SK-N-SH (cell line): ENCODE measurements around the gene DIAPH2. TPM values are rescaled to one million over a fixed set of nuclear protein-coding genes. Genes with fewer than 3 reads are reported as not detected.

Experiments
- CTCF ChIA-PET: fragments of 300-600, 350-600 bp; formaldehyde crosslinking; extraction: SDS; loops from one replicate; lab custom pipeline; 2021; lab: Yijun Ruan, JAX
- POLR2A ChIA-PET: fragments of 350-600 bp; sonication (Branson Sonifier 250); formaldehyde crosslinking; extraction: SDS; loops from one replicate; lab custom pipeline; 2020; ENCODE audit warnings: antibody characterized with exemption, inconsistent platforms; lab: Yijun Ruan, JAX
- DNase-seq: peaks from one replicate; pipeline ENCODE4 v3.0.0; 2012
- H2AFZ ChIP-seq: fragments of 200-600 bp; sonication (generic); 2 replicates; pipeline ENCODE4 v1.8.1; 2016; ENCODE audit warnings: antibody characterized with exemption, mild to moderate bottlenecking, low read depth
- H3F3A ChIP-seq: fragments of 200-600 bp; sonication (generic); replicated peaks from 2 replicates; pipeline ENCODE3; 2016; ENCODE audit warnings: antibody characterized with exemption, mild to moderate bottlenecking; ENCODE audit not compliant: insufficient read depth
- H3K27ac ChIP-seq, 2 experiments: fragments of 200-500 bp in 1 of 2; fragments of 200-600 bp in 1 of 2; sonication (Bioruptor generic) in 1 of 2; sonication (generic), shearing (Covaris generic) in 1 of 2; 2 replicates each; pipeline versions ENCODE4 v1.5.1 to v1.6.1; 2014 to 2016; ENCODE audit warnings: low read depth in 2 of 2, inconsistent platforms in 1 of 2, low read length in 1 of 2, mild to moderate bottlenecking in 1 of 2, mixed read lengths in 1 of 2
- H3K27me3 ChIP-seq: fragments of 200-600 bp; sonication (generic), shearing (Covaris generic); 2 replicates; pipeline ENCODE4 v1.6.1; 2016; ENCODE audit warnings: mixed run types; ENCODE audit not compliant: insufficient read depth
- H3K36me3 ChIP-seq, 2 experiments: fragments of 200-500 bp in 1 of 2; fragments of 200-600 bp in 1 of 2; sonication (Bioruptor generic) in 1 of 2; sonication (generic) in 1 of 2; replicated peaks in 1 of 2; 2 replicates each; pipeline versions ENCODE3 to v1.5.1; 2014 to 2016; ENCODE audit warnings: low read length in 1 of 2, mild to moderate bottlenecking in 1 of 2; ENCODE audit not compliant: insufficient read depth in 2 of 2, control insufficient read depth in 1 of 2
- H3K4me1 ChIP-seq, 2 experiments: fragments of 200-500 bp in 1 of 2; fragments of 200-600 bp in 1 of 2; sonication (Bioruptor generic) in 1 of 2; sonication (generic), shearing (Covaris generic) in 1 of 2; 2 replicates each; pipeline versions ENCODE4 v1.5.1 to v1.6.1; 2014 to 2016; ENCODE audit warnings: low read depth in 1 of 2, low read length in 1 of 2, mixed run types in 1 of 2; ENCODE audit not compliant: insufficient read depth in 2 of 2, control insufficient read depth in 1 of 2
- H3K4me2 ChIP-seq: fragments of 200-600 bp; sonication (generic), shearing (Covaris generic); 2 replicates; pipeline ENCODE4 v1.6.1; 2017; ENCODE audit warnings: mixed run types
- H3K4me3 ChIP-seq, 2 experiments: fragments of 200-500 bp in 1 of 2; fragments of 200-600 bp in 1 of 2; sonication (Bioruptor generic) in 1 of 2; sonication (generic), shearing (Covaris generic) in 1 of 2; 2 replicates each; pipeline versions ENCODE4 v1.5.1 to v1.8.1; 2014 to 2016; ENCODE audit warnings: low read depth in 2 of 2, inconsistent platforms in 1 of 2, low read length in 1 of 2, mild to moderate bottlenecking in 1 of 2, mixed read lengths in 1 of 2, moderate library complexity in 1 of 2
- H3K79me2 ChIP-seq: fragments of 200-600 bp; sonication (generic); 2 replicates; pipeline ENCODE4 v1.8.1; 2017; ENCODE audit warnings: mild to moderate bottlenecking; ENCODE audit not compliant: insufficient read depth
- H3K9ac ChIP-seq: fragments of 200-600 bp; sonication (generic); 2 replicates; pipeline ENCODE4 v1.6.1; 2017; ENCODE audit warnings: mixed run types
- H3K9me2 ChIP-seq: fragments of 200-600 bp; sonication (generic); 2 replicates; pipeline ENCODE4 v1.6.1; 2017; ENCODE audit warnings: mixed run types
- H3K9me3 ChIP-seq: fragments of 200-600 bp; sonication (generic); 2 replicates; pipeline ENCODE4 v1.6.1; 2017; ENCODE audit warnings: mixed run types, mild to moderate bottlenecking, moderate library complexity
- H4K20me1 ChIP-seq: fragments of 200-600 bp; sonication (generic); 2 replicates; pipeline ENCODE4 v1.6.1; 2017; ENCODE audit warnings: mild to moderate bottlenecking, mixed run types; ENCODE audit not compliant: insufficient read depth
- CHD2 ChIP-seq: fragments of 150-350 bp; IDR thresholded peaks from 2 replicates; pipeline ENCODE4 v1.6.1; 2018; ENCODE audit warnings: low read length; ENCODE audit not compliant: partially characterized antibody
- EP300 ChIP-seq, 2 experiments: IDR thresholded peaks; 2 replicates each; pipeline versions ENCODE4 v1.4.0 to v1.6.1; 2012; ENCODE audit warnings: borderline replicate concordance in 1 of 2, low read depth in 1 of 2, low read length in 1 of 2
- GABPA ChIP-seq: IDR thresholded peaks from 2 replicates; pipeline ENCODE4 v1.4.0; 2012; ENCODE audit warnings: low read depth, mild to moderate bottlenecking
- GATA2 ChIP-seq: sonication (generic); formaldehyde crosslinking; IDR thresholded peaks from 2 replicates; pipeline ENCODE4 v1.5.0; 2020; ENCODE audit warnings: mild to moderate bottlenecking, missing genetic modification reagents
- MEF2A ChIP-seq: IDR thresholded peaks from 2 replicates; pipeline ENCODE4 v1.4.0; 2012; ENCODE audit warnings: low read depth, borderline replicate concordance
- NFIC ChIP-seq: IDR thresholded peaks from 2 replicates; pipeline ENCODE4 v1.4.0; 2012; ENCODE audit warnings: borderline replicate concordance
- NRF1 ChIP-seq: IDR thresholded peaks from 2 replicates; pipeline ENCODE4 v1.6.1; 2012; ENCODE audit warnings: low read depth, mild to moderate bottlenecking, low read length
- POLR2AphosphoS5 ChIP-seq: IDR thresholded peaks from 2 replicates; pipeline ENCODE4 v1.6.1; 2012; ENCODE audit warnings: low read depth, low read length
- RCOR1 ChIP-seq: fragments of 150-350 bp; IDR thresholded peaks from 2 replicates; pipeline ENCODE4 v1.6.1; 2017; ENCODE audit warnings: antibody characterized with exemption, low read length
- SIN3A ChIP-seq: IDR thresholded peaks from 2 replicates; pipeline ENCODE4 v1.6.1; 2012; ENCODE audit warnings: low read depth, mild to moderate bottlenecking, low read length, moderate library complexity, borderline replicate concordance
- SMC3 ChIP-seq: IDR thresholded peaks from 2 replicates; pipeline ENCODE4 v1.6.1; 2012; ENCODE audit warnings: low read depth, low read length, improper control_type of control experiment
- TAF1 ChIP-seq: IDR thresholded peaks from 2 replicates; pipeline ENCODE4 v1.6.1; 2012; ENCODE audit warnings: low read depth, mild to moderate bottlenecking, low read length, moderate library complexity, borderline replicate concordance
- TEAD4 ChIP-seq: IDR thresholded peaks from 2 replicates; pipeline ENCODE4 v1.4.0; 2012; ENCODE audit warnings: mild to moderate bottlenecking, borderline replicate concordance; ENCODE audit not compliant: insufficient read depth
- YY1 ChIP-seq: IDR thresholded peaks from 2 replicates; pipeline ENCODE4 v1.4.0; 2012; ENCODE audit warnings: low read depth, mild to moderate bottlenecking
- WGBS: methylation state at CpG from one replicate; pipeline ENCODE4 v1.1.6; 2017; ENCODE audit warnings: low lambda C conversion rate; 5-methylcytosine and 5-hydroxymethylcytosine counted together
- polyA plus RNA-seq, 3 experiments: library from polyadenylated mRNA; depleted of rRNA; stranded (reverse); fragments of >200 nt; gene quantifications; 2 replicates each; pipeline ENCODE4 v1.2.3, GENCODE V29; 2012
- TF ChIP-seq, protein P1 (sequence below): IDR thresholded peaks from 2 replicates; pipeline ENCODE4 v1.4.0; 2012; ENCODE audit warnings: low read depth, borderline replicate concordance
- TF ChIP-seq, protein P2 (sequence below): IDR thresholded peaks from 2 replicates; pipeline ENCODE4; 2012
- TF ChIP-seq, protein P3 (sequence below): fragments of 200-600 bp; sonication (generic); IDR thresholded peaks from 2 replicates; pipeline ENCODE4 v1.6.1; 2017; ENCODE audit warnings: antibody characterized with exemption, mild to moderate bottlenecking, moderate library complexity
- TF ChIP-seq, protein P4 (sequence below): IDR thresholded peaks from 2 replicates; pipeline ENCODE4 v1.4.0; 2012; ENCODE audit warnings: low read depth
- TF ChIP-seq, protein P5 (sequence below): fragments of 150-350 bp; IDR thresholded peaks from 2 replicates; pipeline ENCODE4 v1.6.1; 2017; ENCODE audit warnings: antibody characterized with exemption, low read length, low read depth, borderline replicate concordance

DIAPH2 gene
- polyA plus RNA-seq, 1 of the 3 experiments (the other 2 are of a cell fraction) = 1.1 TPM

DNA sequence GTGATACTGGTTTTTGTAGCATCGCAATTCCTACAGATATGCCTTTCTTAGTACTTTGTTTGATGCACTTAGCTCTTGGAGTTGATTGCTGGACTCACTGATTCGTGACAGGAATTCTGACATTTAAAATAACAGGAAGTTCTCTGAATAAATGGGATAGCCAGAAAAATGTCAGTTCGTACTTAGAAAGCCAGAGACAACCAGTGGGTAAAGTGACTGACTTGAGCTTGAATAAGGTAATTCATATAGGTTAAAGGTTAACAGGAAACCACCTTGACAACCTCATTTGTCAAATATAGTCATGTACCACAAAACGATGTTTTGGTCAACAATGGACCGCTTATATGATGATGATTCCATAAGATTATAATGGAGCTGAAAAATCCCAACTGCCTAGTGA lies 380.4 kb downstream of the DIAPH2 start:
- Histone ChIP-seq H3K36me3 (no peaks in the 10 kb centered on the region), H3K9ac (no peak overlapping the region), H3F3A (no peaks in the 10 kb centered on the region)
- TF ChIP-seq, protein P1, sequence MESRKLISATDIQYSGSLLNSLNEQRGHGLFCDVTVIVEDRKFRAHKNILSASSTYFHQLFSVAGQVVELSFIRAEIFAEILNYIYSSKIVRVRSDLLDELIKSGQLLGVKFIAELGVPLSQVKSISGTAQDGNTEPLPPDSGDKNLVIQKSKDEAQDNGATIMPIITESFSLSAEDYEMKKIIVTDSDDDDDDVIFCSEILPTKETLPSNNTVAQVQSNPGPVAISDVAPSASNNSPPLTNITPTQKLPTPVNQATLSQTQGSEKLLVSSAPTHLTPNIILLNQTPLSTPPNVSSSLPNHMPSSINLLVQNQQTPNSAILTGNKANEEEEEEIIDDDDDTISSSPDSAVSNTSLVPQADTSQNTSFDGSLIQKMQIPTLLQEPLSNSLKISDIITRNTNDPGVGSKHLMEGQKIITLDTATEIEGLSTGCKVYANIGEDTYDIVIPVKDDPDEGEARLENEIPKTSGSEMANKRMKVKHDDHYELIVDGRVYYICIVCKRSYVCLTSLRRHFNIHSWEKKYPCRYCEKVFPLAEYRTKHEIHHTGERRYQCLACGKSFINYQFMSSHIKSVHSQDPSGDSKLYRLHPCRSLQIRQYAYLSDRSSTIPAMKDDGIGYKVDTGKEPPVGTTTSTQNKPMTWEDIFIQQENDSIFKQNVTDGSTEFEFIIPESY = no peak
- TF ChIP-seq, protein P2, sequence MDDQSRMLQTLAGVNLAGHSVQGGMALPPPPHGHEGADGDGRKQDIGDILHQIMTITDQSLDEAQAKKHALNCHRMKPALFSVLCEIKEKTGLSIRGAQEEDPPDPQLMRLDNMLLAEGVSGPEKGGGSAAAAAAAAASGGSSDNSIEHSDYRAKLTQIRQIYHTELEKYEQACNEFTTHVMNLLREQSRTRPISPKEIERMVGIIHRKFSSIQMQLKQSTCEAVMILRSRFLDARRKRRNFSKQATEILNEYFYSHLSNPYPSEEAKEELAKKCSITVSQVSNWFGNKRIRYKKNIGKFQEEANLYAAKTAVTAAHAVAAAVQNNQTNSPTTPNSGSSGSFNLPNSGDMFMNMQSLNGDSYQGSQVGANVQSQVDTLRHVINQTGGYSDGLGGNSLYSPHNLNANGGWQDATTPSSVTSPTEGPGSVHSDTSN = no peak
- TF ChIP-seq, protein P3, sequence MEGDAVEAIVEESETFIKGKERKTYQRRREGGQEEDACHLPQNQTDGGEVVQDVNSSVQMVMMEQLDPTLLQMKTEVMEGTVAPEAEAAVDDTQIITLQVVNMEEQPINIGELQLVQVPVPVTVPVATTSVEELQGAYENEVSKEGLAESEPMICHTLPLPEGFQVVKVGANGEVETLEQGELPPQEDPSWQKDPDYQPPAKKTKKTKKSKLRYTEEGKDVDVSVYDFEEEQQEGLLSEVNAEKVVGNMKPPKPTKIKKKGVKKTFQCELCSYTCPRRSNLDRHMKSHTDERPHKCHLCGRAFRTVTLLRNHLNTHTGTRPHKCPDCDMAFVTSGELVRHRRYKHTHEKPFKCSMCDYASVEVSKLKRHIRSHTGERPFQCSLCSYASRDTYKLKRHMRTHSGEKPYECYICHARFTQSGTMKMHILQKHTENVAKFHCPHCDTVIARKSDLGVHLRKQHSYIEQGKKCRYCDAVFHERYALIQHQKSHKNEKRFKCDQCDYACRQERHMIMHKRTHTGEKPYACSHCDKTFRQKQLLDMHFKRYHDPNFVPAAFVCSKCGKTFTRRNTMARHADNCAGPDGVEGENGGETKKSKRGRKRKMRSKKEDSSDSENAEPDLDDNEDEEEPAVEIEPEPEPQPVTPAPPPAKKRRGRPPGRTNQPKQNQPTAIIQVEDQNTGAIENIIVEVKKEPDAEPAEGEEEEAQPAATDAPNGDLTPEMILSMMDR = no peak
- TF ChIP-seq GATA2 (CRISPR knock-in tag) (no peak), NFIC (no peak), SMC3 (no peak), POLR2AphosphoS5 (no peak), RCOR1 (no peak), MEF2A (no peak), TEAD4 (no peak)
- TF ChIP-seq, all 33 proteins: peak for 0
- ChIA-PET CTCF (interaction anchor here (1.5 kb wide), 1 partner anchor 10 kb away, joined by 4 read pairs; no protein-coding TSS in a partner anchor), POLR2A (interaction anchor here (0.5 kb wide), 1 partner anchor 1054 kb away, joined by 3 read pairs; no protein-coding TSS in a partner anchor)
- no peaks in the 10 kb centered on the region for H3K9me2 ChIP-seq
- no peaks in the 10 kb centered on the region for H4K20me1 ChIP-seq
- 49% methylated on average over 5 of the region's 5 CpGs for WGBS
- H3K4me3 ChIP-seq = no peak overlapping the region
- H3K9me3 ChIP-seq = no peaks in the 10 kb centered on the region
- no peak overlapping the region for H3K27ac ChIP-seq
- H3K27me3 ChIP-seq = no peaks in the 10 kb centered on the region
- no peaks in the 10 kb centered on the region for H3K4me1 ChIP-seq
- no peak overlapping the region for H3K4me2 ChIP-seq
- no peak overlapping the region for H2AFZ ChIP-seq
- H3K79me2 ChIP-seq = no peaks in the 10 kb centered on the region
- no peak for DNase-seq

DNA sequence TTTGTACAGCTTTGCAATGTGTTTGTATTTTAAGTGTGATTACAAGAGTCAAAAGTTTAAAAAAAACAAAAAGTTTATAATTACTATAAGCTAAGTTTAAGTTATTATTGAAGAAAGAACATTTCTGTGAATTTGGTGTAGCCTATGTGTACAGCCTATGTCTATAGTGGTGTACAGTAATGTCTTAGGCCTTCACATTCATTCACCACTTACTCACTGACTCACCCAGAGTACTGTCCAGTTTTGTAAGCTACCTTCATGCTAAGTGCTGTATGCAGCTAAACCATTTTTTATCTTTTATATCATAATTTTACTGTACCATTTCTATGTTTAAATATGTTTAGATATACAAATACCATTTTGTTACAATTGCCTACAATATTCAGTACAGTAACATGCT lies 381.3 kb downstream of the DIAPH2 start:
- no peak for DNase-seq
- Histone ChIP-seq H3K27me3 (no peaks in the 10 kb centered on the region), H3K4me1 (no peaks in the 10 kb centered on the region), H3K27ac (no peak overlapping the region), H3F3A (no peaks in the 10 kb centered on the region), H3K79me2 (no peaks in the 10 kb centered on the region), H3K9me2 (no peaks in the 10 kb centered on the region), H4K20me1 (no peaks in the 10 kb centered on the region), H2AFZ (no peak overlapping the region), H3K36me3 (no peaks in the 10 kb centered on the region), H3K4me2 (no peak overlapping the region), H3K9ac (no peak overlapping the region), H3K9me3 (no peaks in the 10 kb centered on the region), H3K4me3 (no peak overlapping the region)
- ChIA-PET CTCF (interaction anchor here (1.5 kb wide), 1 partner anchor 10 kb away, joined by 4 read pairs; no protein-coding TSS in a partner anchor), POLR2A (no interaction called here)
- no peak for TF ChIP-seq GABPA
- TF ChIP-seq NRF1 = no peak
- no peak for TF ChIP-seq NFIC
- TF ChIP-seq, protein P4, sequence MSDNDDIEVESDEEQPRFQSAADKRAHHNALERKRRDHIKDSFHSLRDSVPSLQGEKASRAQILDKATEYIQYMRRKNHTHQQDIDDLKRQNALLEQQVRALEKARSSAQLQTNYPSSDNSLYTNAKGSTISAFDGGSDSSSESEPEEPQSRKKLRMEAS = no peak
- TF ChIP-seq, protein P3 = no peak
- no peak for TF ChIP-seq SIN3A
- no peak for TF ChIP-seq MEF2A
- TF ChIP-seq YY1 = no peak
- no peak for TF ChIP-seq CHD2
- no peak for TF ChIP-seq EP300 (IDR thresholded peaks at IDR 0.05; ENCODE audit: borderline replicate concordance in 1 of 2, low read depth in 1 of 2, low read length in 1 of 2)
- TF ChIP-seq, protein P5, sequence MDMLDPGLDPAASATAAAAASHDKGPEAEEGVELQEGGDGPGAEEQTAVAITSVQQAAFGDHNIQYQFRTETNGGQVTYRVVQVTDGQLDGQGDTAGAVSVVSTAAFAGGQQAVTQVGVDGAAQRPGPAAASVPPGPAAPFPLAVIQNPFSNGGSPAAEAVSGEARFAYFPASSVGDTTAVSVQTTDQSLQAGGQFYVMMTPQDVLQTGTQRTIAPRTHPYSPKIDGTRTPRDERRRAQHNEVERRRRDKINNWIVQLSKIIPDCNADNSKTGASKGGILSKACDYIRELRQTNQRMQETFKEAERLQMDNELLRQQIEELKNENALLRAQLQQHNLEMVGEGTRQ = no peak
- no peak for TF ChIP-seq TAF1
- no peak for TF ChIP-seq GATA2 (CRISPR knock-in tag)
